MM.1S (cell line): Measurements from ENCODE around the gene PFDN1.

Source experiments
- EZH2 ChIP-seq: fragments of 300-600 bp; sonication (generic); optimal IDR thresholded peaks from 2 replicates; pipeline ENCODE3; 2017; ENCODE audit warnings: low read depth, mild to moderate bottlenecking, antibody characterized with exemption, low read length, mixed read lengths
- EZH2phosphoT487 ChIP-seq: fragments of 300-600 bp; sonication (generic); IDR thresholded peaks from 2 replicates; pipeline ENCODE4 v1.6.1; 2018; ENCODE audit warnings: antibody characterized with exemption, low read length
- TF ChIP-seq, protein P1 (sequence below): fragments of 300-600 bp; sonication (generic); IDR thresholded peaks from 2 replicates; pipeline ENCODE4 v1.5.1; 2016; ENCODE audit warnings: antibody characterized with exemption, low read length, mixed read lengths

DNA sequence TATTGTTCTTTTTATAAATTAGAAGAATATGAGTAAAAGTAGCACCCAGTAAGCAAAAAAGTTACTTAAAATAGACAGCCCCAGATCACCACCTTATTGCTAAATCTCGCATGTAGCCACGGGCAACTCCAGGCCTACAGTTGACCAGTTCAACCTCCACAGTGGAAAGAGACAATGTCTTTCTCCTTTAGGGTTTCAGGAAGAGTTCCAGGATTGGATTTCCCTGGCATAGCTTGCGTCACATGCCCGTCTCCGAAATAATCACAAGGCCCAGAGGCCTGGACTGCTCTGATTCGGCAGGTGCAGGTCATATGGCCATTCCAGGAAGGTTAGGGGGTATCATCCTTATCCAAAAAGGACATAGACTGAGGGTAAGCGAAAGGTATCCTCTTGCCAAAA lies 9.9 kb upstream of the PFDN1 start:
- TF ChIP-seq, protein P1, sequence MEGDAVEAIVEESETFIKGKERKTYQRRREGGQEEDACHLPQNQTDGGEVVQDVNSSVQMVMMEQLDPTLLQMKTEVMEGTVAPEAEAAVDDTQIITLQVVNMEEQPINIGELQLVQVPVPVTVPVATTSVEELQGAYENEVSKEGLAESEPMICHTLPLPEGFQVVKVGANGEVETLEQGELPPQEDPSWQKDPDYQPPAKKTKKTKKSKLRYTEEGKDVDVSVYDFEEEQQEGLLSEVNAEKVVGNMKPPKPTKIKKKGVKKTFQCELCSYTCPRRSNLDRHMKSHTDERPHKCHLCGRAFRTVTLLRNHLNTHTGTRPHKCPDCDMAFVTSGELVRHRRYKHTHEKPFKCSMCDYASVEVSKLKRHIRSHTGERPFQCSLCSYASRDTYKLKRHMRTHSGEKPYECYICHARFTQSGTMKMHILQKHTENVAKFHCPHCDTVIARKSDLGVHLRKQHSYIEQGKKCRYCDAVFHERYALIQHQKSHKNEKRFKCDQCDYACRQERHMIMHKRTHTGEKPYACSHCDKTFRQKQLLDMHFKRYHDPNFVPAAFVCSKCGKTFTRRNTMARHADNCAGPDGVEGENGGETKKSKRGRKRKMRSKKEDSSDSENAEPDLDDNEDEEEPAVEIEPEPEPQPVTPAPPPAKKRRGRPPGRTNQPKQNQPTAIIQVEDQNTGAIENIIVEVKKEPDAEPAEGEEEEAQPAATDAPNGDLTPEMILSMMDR: no peak
- TF ChIP-seq EZH2: no peak
- TF ChIP-seq EZH2phosphoT487: no peak
